ENCODE measurements around the gene TRIP11. TPM values are rescaled to one million over a fixed set of nuclear protein-coding genes. Genes with fewer than 3 reads are reported as not detected.

TRIP11 gene
- polyA plus RNA-seq, 1 donor from 2014 or later, result 8.8 TPM

DNA sequence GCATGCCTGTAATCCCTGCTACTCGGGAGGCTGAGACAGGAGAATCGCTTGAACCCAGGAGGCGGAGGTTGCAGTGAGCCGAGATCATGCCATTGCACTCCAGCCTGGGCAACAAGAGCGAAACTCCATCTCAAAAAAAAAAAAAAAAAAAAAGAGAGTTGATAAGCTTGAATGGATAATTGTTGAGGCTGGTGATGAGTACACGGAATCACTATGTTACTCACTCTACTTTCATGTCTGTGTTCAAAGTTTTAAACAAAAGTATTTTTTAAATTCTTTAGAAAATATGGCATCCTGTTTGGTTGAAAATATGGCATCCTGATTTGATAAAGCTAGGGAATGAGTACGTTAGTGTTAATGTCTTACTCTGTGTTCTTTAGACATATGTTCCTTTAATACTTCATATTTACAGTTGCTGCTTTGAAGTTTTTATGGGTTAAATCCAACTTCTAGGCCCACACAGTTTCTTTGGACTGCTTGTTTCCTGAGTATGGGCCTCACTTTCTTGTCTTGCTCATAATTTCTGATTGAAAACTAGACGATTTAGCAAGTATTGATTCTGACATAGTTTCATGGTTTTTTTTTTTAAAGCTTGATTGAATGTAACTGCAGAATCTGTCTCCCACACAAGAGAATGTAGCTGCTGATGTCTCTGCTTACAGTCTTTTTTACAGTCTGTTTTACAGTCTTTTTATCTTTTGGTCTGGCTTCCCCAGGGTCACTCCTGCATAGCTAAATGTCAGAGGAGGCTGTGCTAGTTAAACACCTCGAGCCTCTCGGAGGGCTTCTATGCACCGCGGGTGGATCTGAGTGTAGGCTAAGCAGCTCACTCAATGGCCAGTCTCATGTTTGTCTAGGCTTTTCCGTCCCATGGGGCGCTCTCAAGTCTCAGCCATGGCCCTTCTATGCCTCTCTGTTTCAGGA lies 78.3 kb downstream of the TRIP11 start:
- no peak overlapping the region for H3K4me3 ChIP-seq (ENCODE audit: low read length)
- TF ChIP-seq REST (IDR thresholded peaks at IDR 0.05; ENCODE audit: borderline replicate concordance) (no peak), POLR2AphosphoS5 (IDR thresholded peaks at IDR 0.05) (no peak), EZH2 (IDR thresholded peaks at IDR 0.05; ENCODE audit: borderline replicate concordance, insufficient read depth, low read length, poor library complexity, severe bottlenecking) (no peak), TAF1 (IDR thresholded peaks at IDR 0.05; ENCODE audit: low read depth) (no peak), MXI1 (conservative IDR thresholded peaks at IDR 0.05; ENCODE audit: poor library complexity, severe bottlenecking) (no peak), EP300 (conservative IDR thresholded peaks at IDR 0.05; ENCODE audit: poor library complexity, severe bottlenecking) (no peak), RAD21 (conservative IDR thresholded peaks at IDR 0.05) (no peak), SMC3 (conservative IDR thresholded peaks at IDR 0.05; ENCODE audit: poor library complexity) (no peak)
- TF ChIP-seq, protein P1, sequence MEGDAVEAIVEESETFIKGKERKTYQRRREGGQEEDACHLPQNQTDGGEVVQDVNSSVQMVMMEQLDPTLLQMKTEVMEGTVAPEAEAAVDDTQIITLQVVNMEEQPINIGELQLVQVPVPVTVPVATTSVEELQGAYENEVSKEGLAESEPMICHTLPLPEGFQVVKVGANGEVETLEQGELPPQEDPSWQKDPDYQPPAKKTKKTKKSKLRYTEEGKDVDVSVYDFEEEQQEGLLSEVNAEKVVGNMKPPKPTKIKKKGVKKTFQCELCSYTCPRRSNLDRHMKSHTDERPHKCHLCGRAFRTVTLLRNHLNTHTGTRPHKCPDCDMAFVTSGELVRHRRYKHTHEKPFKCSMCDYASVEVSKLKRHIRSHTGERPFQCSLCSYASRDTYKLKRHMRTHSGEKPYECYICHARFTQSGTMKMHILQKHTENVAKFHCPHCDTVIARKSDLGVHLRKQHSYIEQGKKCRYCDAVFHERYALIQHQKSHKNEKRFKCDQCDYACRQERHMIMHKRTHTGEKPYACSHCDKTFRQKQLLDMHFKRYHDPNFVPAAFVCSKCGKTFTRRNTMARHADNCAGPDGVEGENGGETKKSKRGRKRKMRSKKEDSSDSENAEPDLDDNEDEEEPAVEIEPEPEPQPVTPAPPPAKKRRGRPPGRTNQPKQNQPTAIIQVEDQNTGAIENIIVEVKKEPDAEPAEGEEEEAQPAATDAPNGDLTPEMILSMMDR (IDR thresholded peaks at IDR 0.05; ENCODE audit: poor library complexity, severe bottlenecking), result no peak
- H3K9ac ChIP-seq (ENCODE audit: low read length), result no peak overlapping the region
- H3K79me2 ChIP-seq (replicated peaks; ENCODE audit: insufficient read depth, low read length), result no peaks in the 10 kb centered on the region
- no peaks in the 10 kb centered on the region for H3K9me2 ChIP-seq (ENCODE audit: insufficient read depth, low read length)
- no peaks in the 10 kb centered on the region for H3K36me3 ChIP-seq (ENCODE audit: insufficient read depth, low read length)
- H4K20me1 ChIP-seq (ENCODE audit: insufficient read depth), result no peaks in the 10 kb centered on the region
- no peaks in the 10 kb centered on the region for H3K9me3 ChIP-seq (ENCODE audit: low read length)
- no peak overlapping the region for H3K4me2 ChIP-seq (ENCODE audit: low read length)
- no peaks in the 10 kb centered on the region for H3F3A ChIP-seq (ENCODE audit: insufficient read depth, low read length, poor library complexity, severe bottlenecking)
- no peak overlapping the region for H3K27ac ChIP-seq (ENCODE audit: low read length)
- H3K27me3 ChIP-seq (ENCODE audit: insufficient read depth, low read depth, low read length), result no peaks in the 10 kb centered on the region
- no peak overlapping the region for H2AFZ ChIP-seq (ENCODE audit: low read depth, low read length)

DNA sequence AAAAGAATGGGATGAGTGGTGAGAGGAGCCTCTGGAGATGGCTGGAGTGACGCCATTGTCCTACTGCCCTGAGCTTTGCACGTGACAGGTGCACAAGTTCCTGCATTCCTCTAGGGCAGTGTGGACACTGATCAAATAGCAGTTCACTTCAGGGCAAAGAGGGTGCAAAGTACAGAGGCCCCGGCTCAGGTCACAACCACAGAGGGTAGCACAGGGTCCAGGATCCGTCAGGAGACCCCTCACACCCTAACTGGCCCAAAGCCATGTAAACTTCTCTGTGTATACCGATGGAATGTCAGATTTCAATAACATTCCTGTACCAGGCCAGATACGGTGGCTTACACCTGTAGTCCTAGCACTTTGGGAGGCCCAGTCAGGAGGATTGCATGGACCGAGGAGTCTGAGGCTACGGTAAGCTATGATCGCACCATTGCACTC lies 82.0 kb downstream of the TRIP11 start:
- Histone ChIP-seq H3K36me3 (ENCODE audit: insufficient read depth, low read length) (no peaks in the 10 kb centered on the region), H3K9me3 (ENCODE audit: low read length) (no peaks in the 10 kb centered on the region), H3K9ac (ENCODE audit: low read length) (no peak overlapping the region)

More for the DNA sequence above, 82.0 kb downstream of the TRIP11 start:
- TF ChIP-seq EP300 (conservative IDR thresholded peaks at IDR 0.05; ENCODE audit: poor library complexity, severe bottlenecking) (no peak), EZH2 (IDR thresholded peaks at IDR 0.05; ENCODE audit: borderline replicate concordance, insufficient read depth, low read length, poor library complexity, severe bottlenecking) (no peak), MXI1 (conservative IDR thresholded peaks at IDR 0.05; ENCODE audit: poor library complexity, severe bottlenecking) (no peak), RAD21 (conservative IDR thresholded peaks at IDR 0.05) (no peak), TAF1 (IDR thresholded peaks at IDR 0.05; ENCODE audit: low read depth) (no peak), SMC3 (conservative IDR thresholded peaks at IDR 0.05; ENCODE audit: poor library complexity) (no peak), REST (IDR thresholded peaks at IDR 0.05; ENCODE audit: borderline replicate concordance) (no peak), POLR2AphosphoS5 (IDR thresholded peaks at IDR 0.05) (no peak)
- TF ChIP-seq, protein P1 (IDR thresholded peaks at IDR 0.05; ENCODE audit: poor library complexity, severe bottlenecking), result no peak
- Histone ChIP-seq H4K20me1 (ENCODE audit: insufficient read depth) (no peaks in the 10 kb centered on the region), H3K79me2 (replicated peaks; ENCODE audit: insufficient read depth, low read length) (no peaks in the 10 kb centered on the region), H3K27ac (ENCODE audit: low read length) (no peak overlapping the region), H2AFZ (ENCODE audit: low read depth, low read length) (no peak overlapping the region), H3K4me3 (ENCODE audit: low read length) (no peak overlapping the region), H3K9me2 (ENCODE audit: insufficient read depth, low read length) (no peaks in the 10 kb centered on the region), H3K27me3 (ENCODE audit: insufficient read depth, low read depth, low read length) (no peaks in the 10 kb centered on the region), H3K4me2 (ENCODE audit: low read length) (no peak overlapping the region), H3F3A (ENCODE audit: insufficient read depth, low read length, poor library complexity, severe bottlenecking) (no peaks in the 10 kb centered on the region)

Measured in neural cell (in vitro differentiated cells).